HG02623 (cell line): ENCODE measurements around the gene MYCBP2.
"Not testable (repeated sequence)": the region's sequence is repeated elsewhere in the genome, so short reads cannot be mapped to it uniquely, and the experiment has no call there.

ENCODE experiments used
- ATAC-seq: cut with Tn5 transposase; IDR thresholded peaks from one replicate; pipeline ENCODE4 v1.9.1; 2021; ENCODE audit warnings: moderate library complexity; ENCODE audit not compliant: unreplicated experiment

MYCBP2 gene

DNA sequence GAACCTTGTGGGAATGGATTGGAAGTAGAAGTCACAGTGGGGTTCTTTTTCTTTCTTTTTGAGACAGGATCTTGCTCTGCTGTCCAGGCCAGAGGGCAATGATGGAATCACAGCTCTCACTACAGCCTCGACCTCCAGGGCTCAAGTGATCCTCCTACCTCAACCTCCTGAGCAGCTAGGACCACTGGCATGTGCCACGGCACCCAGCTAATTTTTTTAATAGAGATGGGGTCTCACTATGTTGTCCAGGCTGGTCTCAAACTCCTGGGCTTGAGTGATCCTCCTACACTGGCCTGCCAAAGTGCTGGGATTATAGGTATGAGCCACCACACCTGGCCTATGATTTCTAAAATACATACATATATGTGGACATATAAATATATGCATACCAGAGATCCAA, 111.4 kb downstream of the MYCBP2 start:
- no peak for ATAC-seq

DNA sequence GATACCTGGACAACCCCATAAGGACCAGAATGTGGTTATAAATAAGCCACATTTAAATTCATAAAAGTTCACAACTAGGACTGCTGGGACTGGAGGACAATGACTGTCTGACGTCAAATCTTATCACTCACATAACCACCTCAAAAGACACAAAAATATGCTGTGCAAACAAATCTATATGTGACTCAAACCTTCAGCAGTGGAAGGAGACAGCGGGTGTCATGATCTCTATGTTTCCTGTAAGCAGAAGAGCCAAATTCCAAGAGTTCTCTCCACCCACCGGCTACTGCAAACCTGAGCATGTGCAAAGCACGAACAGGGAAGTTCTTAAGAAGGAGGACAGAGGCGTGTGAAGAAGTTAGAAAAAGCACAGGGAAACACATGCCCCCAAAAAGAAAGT, 113.2 kb downstream of the MYCBP2 start:
- ATAC-seq: no peak

DNA sequence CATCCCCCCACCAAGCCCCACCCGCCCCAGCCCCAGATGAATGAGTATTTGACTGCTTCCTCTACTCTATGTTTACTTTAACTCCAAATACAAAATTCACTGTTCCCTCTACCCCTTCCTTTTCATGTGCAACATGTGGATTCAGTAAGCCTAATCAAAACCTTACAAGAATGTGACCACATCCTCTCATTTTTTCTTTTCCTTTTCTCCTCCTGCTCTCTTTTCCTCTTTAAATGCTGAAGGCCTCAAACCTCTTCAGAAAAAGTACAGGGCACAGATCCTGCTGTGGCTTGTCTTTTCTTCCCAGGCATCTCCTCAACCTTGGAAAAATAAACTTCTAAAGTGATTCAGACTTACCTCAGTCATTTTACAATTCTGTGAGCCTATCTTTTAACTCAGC, 119.0 kb downstream of the MYCBP2 start:
- no peak for ATAC-seq

DNA sequence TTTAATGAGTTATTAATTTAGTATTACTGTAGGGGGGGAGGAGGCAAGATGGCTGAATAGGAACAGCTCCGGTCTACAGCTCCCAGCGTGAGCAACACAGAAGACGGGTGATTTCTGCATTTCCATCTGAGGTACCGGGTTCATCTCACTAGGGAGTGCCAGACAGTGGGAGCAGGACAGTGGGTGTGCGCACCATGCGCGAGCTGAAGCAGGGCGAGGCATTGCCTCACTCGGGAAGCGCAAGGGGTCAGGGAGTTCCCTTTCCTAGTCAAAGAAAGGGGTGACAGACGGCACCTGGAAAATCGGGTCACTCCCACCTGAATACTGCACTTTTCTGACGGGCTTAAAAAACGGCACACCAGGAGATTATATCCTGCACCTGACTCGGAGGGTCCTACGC, 127.9 kb downstream of the MYCBP2 start:
- not testable (repeated sequence) for ATAC-seq

DNA sequence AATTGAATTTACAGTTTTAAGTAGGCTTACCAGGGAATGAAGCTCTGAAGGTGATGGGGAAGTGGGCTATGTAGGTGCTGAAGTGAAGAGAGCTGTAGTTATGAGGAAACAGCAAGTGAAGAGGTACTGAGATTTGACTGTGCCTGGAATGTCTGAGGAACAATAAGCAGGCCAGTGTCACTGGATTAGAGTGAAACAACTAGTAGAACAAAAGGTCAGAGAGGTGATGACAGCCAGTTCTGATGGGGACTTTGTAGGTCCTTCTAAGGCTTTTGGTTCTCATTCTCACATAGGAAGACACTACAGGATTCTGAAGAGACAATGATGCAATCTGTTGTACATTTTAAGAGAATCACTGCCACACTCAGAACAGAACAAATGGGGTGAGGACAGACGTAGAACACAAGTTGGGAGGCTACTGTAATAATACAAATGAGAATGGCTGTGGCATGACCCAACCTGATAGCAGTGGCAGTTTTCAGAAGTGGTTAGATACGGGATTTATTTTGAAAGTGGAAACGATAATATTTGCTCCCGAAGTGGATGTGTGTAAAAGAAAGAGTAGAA, 130.8 kb downstream of the MYCBP2 start:
- no peak for ATAC-seq

DNA sequence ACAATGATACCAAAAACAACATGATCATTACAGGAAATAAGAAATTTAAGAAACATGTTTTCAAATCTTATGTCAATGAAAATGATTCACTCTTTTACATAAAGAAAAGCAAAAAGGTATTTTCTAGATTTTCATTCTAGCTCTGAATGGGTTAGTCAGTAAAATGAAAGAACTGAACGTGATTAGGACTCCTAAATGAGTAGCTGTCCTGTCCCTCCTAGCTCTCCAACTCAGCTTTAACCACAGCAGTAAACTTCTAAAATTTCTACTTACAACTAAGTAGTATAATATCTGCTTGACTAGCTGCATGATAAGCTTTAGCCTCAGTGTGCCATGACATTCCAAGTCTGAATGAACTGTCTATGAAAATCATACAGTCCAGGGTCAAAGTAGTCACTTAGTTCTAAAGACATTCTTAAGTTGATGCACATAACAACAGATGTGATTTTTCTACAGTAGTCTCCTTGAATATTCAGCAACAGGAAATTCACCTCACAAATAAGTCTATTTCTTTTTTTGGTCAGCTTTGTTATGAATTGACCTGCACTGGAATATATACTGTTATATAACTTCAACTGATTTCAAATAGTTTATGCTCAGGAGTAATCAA, 136.4 kb downstream of the MYCBP2 start:
- no peak for ATAC-seq

DNA sequence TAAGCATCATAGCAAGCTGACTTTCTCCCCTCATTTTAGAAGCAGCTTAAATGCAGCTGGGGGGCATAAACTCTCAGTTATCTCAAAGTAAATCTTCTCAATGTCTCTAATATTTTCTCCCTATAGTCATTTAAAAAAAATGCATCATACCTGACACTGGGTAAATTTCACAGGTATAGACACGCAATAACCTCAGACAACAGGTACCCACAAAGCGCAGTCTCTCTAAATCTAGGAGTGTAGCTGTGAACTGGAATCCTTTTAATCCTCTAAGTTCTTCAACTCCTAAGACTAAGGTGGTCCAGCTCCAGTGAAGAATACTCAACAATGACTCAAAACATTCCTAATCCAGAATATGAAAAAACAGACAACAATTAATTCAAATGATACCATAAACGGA, 141.2 kb downstream of the MYCBP2 start:
- ATAC-seq: no peak

DNA sequence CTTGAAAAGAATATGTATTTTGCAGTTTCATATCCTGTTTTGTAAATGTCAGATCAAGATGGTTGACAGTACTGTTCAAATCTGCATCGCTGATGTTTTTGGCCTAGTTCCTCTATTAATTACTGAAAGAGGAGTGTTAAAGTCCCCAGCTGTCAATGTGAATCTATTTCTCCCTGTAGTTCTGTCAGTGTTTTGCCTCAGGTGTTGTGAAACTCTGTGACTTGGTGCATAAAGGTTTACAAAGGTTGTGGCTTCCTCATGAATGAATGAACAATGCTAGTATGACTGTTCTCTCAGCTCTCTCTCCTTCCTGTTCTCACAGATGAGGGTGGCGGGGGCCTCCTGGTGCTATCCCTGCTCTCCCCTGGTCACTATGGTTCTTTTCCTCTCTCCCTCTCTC, 142.4 kb downstream of the MYCBP2 start:
- ATAC-seq: peak; percentile 97

DNA sequence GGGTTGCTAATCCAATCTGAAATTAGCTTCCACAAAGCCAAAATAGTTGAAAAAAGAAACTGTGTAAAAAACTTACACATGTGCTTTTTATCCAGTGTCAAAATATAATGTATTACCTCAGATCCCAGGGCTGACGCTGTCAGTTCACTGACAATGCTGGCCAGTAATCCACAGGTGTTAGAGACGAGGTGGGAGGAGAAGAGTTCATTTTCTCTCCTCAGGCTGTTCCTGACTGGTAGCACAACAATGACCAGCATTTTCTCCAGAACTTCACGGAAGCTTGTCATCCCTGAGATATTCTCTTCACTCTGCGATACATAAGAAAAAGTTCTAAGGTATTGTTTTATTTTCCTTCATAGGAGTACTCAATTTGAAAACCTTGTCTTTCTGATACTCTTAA, 146.9 kb downstream of the MYCBP2 start:
- no peak for ATAC-seq

DNA sequence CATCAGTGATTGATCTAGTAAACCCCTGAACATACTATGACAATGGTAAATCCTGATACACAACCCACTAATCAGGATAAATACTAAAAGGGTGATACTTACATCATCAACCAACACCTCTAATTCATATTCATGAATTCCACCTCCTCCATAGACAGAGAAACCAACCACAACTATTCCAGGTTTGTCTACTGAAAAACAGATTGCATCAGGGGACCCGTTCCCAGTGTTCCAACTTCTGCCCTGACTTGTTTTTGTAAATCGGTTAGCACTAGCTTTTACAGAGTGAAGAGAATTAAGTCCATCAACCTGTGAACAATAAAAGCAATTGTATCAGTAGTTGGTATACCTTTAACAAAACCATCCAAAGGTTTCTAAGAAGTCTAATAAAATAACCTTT, 149.2 kb downstream of the MYCBP2 start:
- ATAC-seq: no peak

DNA sequence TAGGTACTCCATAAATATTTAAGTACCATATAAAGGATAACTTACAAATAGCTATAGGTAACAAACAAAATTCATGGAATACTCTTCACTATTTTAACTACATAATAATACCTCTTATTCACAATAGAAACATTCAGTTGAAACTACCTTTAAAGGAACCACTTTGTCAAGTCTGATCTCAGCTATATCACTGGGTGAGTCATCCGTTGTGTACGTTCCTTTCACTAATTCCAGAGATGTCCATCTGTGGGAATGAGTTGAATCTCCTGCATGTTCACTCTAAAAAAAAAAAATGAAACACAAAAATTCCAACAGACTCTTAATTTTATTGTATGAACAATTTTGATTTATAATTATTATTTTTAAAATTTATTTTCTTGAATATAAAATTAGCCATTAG, 150.5 kb downstream of the MYCBP2 start:
- ATAC-seq: no peak

DNA sequence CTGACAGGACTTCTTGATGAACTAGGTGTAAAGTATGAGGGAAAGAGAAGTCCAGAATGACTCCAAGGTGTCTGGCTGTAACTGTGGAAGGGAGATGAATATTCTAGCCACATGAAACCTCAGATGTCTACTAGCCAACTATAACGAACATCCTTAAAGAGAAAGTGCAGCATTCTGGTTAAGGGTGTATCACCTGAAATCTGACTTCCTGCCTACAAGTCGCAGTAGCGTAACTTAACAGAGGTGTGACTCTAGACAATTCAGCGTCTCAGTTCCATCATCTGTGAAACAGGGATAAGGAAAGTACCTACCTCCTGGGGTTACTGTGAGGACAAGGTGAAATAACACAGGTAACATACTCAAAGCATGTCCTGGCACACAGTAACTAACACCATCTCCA, 154.2 kb downstream of the MYCBP2 start:
- ATAC-seq: no peak

DNA sequence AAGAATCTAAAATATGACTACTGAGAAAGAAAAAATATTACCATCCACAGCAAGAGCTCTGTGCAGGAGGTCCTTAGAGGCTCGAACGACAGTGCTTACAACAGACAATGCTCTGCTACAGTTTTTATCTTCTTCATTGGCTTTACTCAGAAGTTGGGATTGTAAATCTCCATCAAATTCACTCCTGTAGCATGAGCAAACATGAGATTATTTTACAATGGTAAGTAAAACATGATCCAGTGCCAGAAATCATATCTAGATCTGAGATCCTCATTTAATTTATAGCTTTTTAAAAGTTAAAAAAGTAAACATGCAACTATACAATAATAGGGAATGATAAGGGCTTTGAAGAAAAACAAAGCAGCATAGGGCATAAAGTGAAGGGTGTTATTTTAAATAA, 155.4 kb downstream of the MYCBP2 start:
- ATAC-seq: no peak

DNA sequence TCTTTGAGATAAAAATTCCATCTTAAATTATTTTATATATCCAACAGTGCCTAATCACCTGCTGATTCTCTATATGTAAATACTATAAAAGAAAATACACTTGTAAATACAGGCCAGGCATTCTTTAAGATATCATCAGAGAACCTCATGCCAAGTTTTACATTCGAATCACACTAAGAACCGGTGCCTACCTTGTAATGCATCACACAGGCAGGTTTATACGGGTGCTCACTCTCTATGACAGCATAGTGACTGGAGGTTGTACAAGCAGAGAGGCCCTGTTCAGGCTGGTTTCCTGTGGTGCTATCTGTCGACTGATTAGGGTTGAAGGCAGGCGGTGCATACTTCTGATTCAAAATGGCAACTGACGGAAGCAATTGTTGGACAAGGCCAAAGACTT, 158.7 kb downstream of the MYCBP2 start:
- ATAC-seq: no peak

DNA sequence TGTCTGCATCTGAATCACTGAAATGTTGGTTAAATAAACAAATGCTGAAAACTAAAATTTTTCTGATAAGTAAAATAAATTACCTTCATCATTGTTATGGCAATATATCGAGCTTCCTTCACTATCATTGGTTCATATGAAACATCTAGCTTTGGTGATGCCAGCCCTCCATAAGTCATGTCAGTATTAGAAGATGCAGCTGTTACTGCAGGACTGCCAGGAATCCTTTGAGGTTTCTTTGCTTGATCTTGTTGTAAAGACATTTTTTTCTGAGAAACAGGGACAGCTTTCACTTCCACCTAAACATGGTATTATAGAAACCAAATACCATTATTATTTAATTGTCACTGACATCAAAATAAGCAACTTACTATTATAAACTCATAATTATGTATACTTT, 176.2 kb downstream of the MYCBP2 start:
- no peak for ATAC-seq

DNA sequence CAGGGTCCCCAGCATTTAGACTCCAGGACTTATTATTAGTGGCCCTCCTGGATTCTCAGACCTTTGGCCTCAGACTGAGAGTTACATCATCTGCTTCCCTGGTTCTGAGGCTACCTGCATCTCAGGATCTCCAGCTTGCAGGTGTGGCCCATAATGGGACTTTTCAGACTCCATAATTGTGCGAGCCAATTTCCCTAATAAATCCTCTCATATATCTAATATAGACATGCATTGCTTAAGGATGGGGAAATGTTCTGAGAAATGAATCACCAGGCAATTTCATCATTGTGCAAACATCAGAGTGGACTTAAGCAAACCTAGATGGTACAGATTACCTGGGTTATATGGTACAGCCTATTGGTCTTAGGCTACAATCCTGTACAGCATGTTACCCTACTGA, 183.5 kb downstream of the MYCBP2 start:
- ATAC-seq: no peak

DNA sequence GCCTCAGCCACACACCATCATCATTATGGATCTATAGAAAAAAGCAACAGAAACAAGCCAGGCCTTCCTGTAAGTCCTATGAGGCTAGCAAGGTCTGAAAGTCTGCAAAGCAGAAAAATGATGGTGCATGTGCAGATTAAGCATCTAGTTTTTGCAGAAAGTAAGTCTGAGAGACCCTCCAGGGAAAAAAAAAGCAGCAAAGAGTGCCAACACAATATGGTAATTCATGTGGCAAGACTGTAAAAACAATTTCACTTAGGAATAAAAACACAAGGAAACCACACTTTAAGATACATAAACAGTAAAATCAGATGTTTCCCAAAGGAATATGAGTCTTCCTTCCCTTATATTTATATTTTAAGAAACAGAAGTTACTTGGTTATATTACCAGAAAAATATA, 187.6 kb downstream of the MYCBP2 start:
- ATAC-seq: no peak

DNA sequence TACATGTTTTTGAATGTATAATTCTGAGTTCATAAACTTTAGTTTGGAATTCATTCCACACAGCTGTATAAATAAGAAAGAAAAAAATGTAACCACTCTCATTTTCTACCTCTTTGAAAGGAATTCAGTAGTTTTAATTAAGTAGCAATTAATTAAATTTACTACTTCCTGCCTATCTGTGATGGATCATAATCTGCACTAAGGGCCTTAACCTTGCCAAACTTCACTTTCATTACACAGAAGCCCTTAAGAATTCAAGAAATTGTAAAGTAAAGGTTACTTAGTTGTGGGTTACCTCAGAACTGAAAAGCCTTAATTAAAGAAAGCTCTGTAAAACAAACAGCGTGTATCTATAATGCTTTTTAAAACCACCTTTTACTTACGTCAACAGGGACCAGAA, 188.1 kb downstream of the MYCBP2 start:
- no peak for ATAC-seq

DNA sequence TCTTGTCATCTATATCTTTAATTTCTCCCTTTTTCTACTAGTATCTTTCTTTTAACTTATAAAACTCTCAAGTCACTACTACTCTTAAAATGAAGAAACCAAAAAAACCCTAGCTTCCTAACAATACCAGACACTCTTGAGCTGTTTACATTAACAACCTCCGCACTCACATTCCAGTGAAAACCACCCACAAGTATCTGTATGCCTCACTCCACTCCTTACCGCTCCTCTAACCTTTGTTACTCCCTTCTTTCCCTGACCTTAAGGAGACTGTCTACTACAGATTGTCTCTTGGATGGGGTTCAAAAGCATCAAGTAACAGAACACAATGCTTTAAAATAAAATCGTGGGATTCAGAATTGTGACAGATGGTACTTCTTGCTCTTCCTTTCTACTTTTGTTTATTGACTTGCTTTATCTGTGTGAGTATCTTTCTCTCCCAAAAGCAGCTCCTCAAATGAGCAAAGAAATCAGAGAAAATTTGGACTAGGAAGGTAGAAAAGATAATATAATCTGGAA, 189.9 kb downstream of the MYCBP2 start:
- ATAC-seq: no peak

DNA sequence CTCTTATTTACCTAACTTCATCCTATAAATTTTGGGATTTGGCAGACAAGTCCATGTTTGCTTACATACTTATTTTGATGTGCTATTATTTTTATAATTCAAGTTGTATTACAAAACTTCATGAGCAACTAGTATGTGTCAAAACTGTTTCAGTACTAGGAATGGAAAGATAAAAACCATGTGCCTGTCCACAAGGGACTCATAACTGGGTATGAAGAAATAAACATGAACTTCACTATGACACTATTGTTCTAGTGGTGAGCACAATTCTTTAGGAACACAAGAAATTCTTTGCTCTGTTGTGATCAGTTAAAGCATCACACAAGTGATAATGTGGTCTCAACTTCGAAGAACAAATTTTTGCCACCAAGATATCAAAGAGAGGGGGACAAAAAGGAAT, 202.5 kb downstream of the MYCBP2 start:
- no peak for ATAC-seq

DNA sequence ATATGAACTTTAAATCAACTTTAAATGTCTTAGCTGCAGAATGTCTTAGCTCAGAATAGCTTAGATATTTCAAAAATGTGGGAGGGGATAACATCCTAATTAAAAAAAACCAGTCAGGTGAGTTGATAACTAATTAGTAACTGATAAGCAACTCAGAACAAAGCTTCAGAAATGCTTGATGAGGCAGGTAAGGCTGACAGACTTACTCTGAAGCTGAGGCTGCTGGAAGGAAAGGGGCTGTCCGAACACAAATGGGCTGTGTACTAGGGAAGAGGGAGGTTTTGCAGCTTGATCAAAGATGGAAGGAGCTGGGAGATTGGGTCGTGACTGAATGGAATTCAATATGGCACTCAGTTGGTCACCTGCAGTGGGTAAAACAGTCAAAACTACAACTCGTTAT, 208.8 kb downstream of the MYCBP2 start:
- no peak for ATAC-seq

DNA sequence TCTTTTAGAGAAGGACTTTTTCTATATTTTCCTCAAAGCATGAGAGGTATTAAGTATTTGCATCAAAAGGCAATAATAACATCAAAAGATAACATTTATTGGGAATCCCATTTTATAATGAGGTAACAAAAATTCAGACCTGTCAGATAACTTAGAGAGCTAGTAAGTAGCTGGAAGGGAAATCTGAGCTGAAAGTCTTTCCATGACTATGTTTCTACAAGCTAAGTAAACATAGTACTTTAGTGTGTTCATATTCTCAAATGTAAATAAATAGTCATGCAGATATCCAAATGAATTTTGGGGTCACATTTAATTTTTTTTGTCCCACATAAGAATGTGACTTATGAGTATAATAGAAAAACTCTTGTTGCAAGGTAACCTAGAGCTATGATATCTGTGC, 212.6 kb downstream of the MYCBP2 start:
- no peak for ATAC-seq

DNA sequence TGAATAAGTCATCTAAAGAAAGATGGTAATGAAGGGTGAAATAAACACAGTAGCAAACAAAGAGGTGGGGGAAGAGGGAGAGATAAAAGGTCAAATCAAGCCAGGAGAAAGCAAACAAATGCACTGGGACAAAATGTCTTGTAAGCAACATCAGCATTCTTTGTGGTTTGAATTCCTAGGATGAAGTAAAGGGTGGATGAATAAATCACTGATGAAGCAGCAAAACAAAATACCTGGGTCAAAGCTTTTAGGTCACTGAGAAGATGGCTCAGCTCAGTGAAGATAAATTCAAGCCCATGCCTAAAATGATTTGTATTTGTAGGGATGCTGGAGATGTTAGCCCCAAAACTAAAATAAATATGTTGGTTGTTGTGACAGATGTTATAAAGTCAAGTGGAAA, 213.4 kb downstream of the MYCBP2 start:
- ATAC-seq: no peak
